GM12873 (cell line): ENCODE measurements around the gene AFF1.

Experiments
- TF ChIP-seq, protein P1 (sequence below): IDR thresholded peaks from 2 replicates; pipeline ENCODE4 v1.5.1; 2012; ENCODE audit warnings: low read depth, mild to moderate bottlenecking, moderate library complexity, low read length, control low read depth; ENCODE audit not compliant: insufficient read depth; ENCODE audit errors: missing control alignments

AFF1 gene

DNA sequence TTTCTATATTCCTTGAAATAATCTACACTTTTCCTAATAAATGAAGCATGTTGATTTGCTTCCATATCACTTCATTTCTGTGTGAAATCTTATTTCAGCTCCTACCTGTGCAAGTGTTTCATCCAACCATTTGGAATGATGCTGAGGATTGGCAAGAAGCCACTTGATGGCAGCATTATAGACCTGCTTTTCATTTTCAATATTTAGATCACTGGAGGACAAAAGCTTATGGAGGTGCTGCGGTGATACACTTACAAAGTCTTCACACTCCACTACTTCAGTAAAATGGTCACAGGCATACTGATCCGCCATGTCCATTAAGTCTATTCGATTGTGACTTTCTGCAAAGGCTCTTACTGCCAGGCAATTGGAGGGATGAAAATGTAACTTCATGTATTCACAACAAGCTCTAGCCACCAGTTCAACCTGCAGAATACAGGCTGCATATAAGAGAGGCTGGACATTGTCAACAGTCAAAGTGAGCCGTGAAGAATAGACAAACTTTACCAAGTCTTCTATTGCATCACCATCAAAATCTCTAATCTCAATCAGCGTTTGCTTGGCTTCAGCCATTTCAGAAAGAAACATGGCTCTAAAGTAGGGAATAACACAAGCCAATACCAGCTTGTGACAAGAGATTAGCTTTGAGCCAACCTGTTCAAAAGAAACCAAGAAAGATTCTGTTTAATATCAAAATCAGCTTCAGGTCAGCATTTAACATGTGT lies 250.5 kb downstream of the AFF1 start:
- TF ChIP-seq, protein P1, sequence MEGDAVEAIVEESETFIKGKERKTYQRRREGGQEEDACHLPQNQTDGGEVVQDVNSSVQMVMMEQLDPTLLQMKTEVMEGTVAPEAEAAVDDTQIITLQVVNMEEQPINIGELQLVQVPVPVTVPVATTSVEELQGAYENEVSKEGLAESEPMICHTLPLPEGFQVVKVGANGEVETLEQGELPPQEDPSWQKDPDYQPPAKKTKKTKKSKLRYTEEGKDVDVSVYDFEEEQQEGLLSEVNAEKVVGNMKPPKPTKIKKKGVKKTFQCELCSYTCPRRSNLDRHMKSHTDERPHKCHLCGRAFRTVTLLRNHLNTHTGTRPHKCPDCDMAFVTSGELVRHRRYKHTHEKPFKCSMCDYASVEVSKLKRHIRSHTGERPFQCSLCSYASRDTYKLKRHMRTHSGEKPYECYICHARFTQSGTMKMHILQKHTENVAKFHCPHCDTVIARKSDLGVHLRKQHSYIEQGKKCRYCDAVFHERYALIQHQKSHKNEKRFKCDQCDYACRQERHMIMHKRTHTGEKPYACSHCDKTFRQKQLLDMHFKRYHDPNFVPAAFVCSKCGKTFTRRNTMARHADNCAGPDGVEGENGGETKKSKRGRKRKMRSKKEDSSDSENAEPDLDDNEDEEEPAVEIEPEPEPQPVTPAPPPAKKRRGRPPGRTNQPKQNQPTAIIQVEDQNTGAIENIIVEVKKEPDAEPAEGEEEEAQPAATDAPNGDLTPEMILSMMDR: no peak

DNA sequence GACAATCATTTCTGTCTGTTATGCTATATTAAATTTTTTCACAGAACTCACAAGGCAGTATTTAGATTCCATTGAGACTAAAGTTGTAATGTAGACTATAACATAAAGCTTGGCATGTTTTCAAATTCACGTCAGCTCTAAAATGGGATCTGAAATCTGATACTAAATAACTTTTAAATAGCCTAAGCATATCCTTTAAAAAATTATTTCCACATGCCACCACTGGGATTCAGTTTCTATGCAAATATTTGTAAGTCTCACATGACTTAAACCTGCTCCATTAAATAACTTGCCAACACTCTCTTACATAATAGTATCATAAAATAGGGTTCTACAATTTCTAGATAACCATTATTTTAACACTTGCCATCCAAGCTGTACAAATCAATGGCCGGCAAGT lies 253.2 kb downstream of the AFF1 start:
- TF ChIP-seq, protein P1: no peak

DNA sequence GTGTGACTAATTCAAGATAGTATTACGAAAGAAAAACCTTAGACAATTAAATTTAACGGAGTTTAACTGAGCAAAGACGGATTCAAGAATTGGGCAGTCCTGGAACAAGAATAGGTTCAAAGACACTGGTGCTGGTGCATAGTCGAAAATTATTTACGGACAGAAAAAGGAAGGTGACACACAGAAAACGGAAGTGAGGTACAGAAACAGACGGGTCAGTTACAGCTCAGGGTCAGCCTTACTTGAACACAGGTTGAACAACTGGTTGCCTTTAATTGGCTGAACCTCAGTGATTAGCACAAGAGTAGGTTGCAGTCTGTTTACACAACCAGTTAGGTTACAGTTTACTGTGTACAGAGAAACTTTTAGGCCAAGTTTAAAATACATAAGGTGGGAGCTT lies 254.1 kb downstream of the AFF1 start:
- TF ChIP-seq, protein P1: no peak
